ENCODE measurements around the gene KLHL24.
A peak's percentile ranks its signal among the peaks of the same experiment; 100 is the strongest.
"Not testable (repeated sequence)": the region's sequence is repeated elsewhere in the genome, so short reads cannot be mapped to it uniquely, and the experiment has no call there.

The KLHL24 gene

DNA sequence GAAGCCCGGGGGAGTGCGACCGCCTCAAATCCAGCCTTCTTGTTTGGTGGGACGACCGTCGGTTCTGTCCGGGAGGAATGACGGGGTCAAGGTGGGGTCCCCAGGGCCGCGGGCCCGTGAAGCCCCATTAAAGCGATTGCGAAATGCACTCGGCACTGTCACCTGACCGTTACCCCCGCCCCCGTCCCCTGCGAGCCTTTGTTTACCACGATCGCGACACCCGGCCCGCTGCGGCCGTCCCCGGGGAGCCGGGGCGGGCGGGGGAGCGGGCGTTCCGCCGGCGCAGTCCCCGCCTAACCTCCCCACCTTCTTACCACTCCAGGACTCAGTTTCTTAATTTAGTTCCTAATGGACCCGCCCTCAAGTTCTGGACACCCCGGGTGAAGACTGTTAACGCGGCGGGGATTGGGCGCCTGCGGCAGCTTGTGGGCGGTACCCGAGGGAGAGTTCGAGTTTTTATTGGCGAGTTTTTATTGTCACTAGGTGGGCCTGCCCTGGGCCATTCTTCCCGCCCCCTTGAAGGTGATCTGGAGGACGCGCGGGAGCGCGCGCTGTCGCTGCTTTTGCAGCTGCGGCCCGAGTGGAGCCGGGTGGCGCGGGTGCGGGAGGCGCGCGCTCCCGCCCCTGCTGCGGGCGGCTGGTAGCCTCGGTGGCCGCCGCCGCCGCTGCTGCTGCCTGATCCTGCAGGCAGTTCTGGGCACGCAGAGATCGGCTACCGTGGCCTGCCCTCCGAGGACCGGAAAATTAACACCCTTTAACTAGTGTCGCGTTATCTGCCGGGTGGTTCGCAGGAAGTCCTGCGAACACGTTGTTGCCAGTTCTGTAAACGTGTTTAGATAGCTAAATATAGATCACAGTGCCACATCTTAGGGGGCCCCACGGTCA, 1.0 kb downstream of the KLHL24 start:
- peak; percentile 93 to 95 for DNase-seq

DNA sequence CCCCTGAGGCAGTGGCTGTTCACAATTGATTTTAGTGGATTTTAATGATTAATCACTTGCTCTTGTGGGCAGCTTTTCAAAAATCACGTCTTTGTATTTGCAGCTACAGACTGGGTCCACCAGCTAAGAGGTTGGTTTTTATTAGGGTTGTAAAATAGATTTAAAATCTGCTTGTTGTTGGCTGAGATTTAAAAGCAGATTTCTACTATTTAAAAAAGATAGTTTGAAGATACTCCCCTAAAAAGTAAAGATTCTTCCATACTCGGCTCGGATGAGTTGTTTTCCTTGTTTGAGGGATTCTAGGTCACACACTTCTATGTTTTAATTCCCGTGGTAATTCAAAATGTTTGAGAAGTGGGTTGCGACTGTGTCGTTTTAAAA, 1.7 kb downstream of the KLHL24 start:
- no peak for DNase-seq

DNA sequence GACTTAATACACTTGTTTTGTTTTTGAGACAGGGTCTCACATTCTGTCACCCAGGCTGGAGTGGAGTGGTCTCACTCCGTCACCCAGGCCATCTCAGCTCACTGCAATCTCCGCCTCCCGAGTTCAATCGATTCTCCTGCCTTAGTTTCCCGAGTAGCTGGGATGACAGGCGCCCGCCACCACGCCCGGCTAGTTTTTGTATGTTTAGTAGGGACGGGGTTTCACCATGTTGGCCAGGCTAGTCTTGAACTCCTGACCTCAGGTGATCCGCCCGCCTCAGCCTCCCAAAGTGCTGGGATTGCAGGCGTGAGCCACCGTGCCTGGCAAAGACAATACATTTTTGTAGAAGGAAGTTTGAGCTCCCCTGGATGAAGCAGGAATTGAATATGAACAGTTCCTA, 2.2 kb downstream of the KLHL24 start:
- DNase-seq, result not testable (repeated sequence)

GRCh38 chr3:183638101-183638852, 2.9 kb downstream of the KLHL24 start:
- DNase-seq, result no peak

DNA sequence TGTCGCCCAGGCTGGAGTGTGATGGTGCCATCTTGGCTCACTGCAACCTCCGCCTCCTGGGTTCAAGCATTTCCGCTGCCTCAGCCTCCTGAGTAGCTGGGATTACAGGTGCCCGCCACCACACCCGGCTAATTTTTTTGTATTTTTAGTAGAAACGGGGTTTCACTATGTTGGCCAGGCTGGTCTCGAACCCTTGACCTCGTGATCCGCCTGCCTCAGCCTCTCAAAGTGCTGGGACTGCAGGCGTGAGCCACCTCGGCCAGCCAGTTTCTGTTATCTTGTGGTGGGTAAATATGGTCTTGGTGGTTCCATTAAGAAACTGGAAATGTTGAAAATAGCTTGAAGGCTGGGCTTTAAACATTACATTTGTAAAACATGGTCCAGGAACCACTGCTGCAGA, 5.2 kb downstream of the KLHL24 start:
- DNase-seq, result not testable (repeated sequence)

GRCh38 chr3:183641882-183642281, 6.5 kb downstream of the KLHL24 start:
- no peak for DNase-seq

GRCh38 chr3:183644244-183644643, 8.8 kb downstream of the KLHL24 start:
- DNase-seq, result no peak

DNA sequence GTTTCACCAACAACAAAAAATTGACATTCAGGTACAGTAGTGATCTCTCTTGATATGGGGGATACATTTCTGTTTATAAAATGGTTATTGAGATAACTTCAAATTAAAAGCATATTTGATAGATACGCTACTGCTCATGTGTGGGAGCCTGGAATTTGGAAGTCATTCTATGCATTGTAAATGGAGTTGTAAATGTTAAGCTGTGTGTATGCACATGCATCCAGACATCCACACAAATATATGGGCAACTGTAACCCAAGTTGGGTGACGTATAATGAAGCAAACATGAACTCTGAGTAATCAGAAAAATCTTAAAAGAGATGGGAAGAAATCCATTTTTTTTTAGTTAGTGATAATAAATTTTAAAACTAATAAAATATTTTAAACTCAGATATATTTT, 9.8 kb downstream of the KLHL24 start:
- no peak for DNase-seq

DNA sequence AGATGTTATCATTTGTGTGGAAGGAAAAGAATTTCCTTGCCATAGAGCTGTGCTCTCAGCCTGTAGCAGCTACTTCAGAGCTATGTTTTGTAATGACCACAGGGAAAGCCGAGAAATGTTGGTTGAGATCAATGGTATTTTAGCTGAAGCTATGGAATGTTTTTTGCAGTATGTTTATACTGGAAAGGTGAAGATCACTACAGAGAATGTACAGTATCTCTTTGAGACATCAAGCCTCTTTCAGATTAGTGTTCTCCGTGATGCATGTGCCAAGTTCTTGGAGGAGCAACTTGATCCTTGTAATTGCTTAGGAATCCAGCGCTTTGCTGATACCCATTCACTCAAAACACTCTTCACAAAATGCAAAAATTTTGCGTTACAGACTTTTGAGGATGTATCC, 15.1 kb downstream of the KLHL24 start:
- no peak for DNase-seq

DNA sequence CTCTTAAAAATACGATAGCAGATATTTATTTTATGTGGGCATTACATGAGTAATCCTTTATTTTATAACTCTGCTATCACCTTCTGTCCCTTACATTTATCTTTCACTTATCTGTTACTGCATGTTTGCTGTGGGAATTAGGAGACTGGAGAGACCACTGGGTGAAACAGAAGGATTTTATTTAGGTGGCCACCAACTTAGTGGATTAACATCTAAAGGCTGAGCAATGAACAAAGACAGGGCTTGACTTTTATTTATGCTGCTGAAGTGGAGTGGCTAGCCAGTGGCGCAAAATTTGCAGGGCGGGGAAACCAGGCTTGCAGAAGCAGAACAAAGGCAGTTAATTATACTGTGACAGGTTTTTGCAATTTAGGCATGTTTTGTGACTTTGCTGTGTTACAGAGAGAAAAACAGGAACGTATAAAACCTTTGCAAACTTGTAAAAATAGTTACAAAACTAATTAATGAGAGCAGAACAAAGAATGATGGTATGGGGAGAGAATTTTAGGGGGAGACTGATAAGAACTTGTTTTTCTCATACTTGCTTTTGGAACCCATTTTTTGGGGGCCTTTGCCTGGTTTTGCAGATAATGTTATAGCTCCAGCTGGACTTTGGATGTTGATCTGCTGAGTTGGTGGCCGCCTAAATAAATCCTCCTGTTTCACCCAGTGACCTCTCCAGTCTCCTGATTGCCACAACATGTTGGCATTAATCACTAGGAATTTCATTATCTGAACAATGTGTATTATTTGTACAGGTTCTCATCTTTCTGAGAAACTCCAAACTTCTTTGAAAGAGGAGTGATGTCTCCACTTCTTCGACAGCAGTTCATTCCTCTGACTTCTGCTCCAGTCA, 18.0 kb downstream of the KLHL24 start:
- DNase-seq, result peak in 1 of 2 donors; percentile 25

DNA sequence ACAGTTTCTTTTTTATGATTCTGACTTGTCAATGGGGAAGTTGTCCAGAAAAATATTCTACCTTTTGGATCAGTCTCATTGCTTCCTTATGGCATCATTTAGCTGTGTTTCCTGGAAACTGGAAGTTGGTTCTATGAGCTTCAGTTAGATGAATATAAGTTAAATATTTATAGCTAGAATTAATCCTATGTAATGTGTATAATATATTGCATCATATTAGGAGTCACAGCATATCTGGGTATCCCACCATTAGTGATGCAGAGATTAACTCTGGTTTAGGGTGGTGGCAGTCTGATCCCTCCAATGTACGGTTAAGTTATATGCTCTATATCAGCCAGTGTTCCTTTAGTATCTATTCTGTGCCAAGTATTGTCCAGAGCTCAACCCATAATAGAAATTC, 19.3 kb downstream of the KLHL24 start:
- DNase-seq, result no peak

DNA sequence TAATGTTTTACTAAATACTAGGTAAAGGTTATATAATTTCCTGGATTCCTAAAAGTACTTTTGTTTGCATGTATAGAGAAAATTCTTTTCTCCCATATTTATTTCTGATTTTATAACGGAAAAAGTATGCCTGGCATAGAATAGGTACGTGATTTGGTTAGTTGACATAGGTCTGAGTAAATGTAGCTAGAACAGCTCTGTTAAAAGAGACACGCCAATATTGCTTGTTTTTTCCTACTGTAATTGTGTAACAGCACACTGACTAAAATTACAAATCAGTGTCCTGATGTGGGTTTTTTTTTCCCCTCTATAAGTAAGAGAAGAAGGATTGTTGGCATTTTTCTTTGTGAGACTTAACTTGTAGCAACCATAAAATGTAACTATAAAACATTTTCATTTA, 26.7 kb downstream of the KLHL24 start:
- no peak for DNase-seq

- no peak for DNase-seq
These were observed 29.5 kb downstream of the KLHL24 start for GRCh38 chr3:183664913-183665381.

- no peak for DNase-seq
These were observed 44.6 kb downstream of the KLHL24 start for GRCh38 chr3:183680061-183680460.

GRCh38 chr3:183687705-183688104, 52.3 kb downstream of the KLHL24 start:
- no peak for DNase-seq

DNA sequence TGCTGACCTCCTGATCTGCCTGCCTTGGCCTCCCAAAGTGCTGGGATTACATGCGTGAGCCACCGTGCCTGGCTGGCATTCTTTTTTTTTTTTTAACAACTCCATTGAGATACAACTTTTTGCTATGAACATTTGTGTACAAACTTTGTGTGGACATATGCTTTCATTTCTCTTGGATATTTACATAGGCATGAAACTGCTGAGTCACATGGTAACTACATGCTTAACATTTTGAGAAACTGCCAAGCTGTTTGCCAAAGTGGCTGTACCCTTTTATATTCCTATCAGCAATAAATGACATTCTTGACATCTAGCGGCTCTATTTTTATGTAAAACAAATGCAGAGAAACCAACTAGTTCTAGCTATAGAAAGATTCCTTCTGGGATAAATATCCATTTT, 53.5 kb downstream of the KLHL24 start:
- DNase-seq, result no peak

DNA sequence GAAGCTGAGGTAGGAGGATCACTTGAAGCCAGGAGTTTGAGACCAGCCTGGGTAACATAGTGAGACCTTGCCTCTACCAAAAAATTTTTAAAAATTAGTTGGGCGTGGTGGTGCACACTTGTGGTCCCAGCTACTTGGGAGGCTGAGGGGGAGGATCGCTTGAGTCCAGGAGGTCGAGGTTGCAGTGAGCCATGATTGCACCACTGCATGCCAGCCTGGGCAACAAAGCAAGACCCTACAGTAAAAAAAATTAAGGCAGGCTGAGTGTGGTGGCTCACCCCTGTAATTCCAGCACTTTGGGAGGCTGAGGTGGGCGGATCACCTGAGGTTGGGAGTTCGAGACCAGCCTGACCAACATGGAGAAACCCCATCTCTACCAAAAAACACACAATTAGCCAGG, 54.2 kb downstream of the KLHL24 start:
- not testable (repeated sequence) for DNase-seq

DNA sequence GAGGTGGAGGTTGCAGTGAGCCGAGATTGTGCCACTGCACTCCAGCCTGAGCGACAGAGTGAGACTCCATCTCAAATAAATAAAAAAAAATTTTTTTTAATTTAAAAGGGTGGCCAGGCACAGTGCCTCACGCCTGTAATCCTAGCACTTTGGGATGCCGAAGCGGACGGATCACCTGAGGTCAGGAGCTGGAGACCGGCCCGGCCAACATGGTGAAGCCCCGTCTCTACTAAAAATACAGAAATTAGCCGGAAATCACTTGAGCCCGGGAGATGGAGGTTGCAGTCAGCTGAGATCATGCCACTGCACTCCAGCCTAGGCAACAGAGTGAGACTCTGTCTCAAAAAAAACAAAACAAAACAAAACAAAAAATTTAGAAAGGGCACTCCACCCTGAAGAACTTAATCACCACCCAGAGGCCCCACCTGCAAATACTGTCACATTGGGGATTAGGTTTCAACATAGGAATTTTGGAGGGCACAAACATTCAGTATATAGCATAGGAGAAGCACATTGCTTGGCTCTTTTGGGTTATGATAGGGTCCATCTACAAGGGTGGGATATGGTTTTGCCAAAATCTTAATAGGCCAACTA, 55.1 kb downstream of the KLHL24 start:
- no peak for DNase-seq

- DNase-seq, result no peak
These were observed 57.0 kb downstream of the KLHL24 start for GRCh38 chr3:183692436-183692835.

- DNase-seq, result no peak
These were observed 60.3 kb downstream of the KLHL24 start for GRCh38 chr3:183695569-183696364.

DNA sequence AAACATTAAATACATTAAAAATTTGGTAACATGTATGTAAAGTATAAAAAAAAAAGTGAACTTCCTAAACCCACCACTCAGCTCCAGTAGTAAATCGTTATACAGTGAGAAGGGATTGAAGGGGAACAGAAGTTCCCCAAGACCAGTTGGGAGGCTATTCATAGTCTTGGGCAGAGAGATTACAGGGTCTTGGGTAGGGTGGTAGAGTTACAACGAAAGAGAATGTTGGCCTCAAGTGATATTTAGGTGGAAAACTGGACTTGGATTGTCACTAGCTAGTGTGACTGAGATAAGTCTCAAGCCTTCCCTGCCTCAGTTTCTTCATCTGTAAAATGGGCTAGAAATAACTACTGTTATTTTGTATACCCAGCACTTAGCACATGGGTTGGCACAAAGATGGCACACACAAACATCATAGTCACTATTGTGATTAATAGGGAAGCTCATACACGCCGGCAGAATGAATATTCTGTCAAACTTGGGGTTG, 61.7 kb downstream of the KLHL24 start:
- no peak for DNase-seq
